ENCODE measurements around the gene RNF14. TPM values are rescaled to one million over a fixed set of nuclear protein-coding genes. Genes with fewer than 3 reads are reported as not detected.

Gene RNF14
- total and polyA plus RNA-seq, 2 of the 8 experiments (the other 6 are each of a cell fraction or from before 2014, with no cell fraction given), result 4.7 to 20.2 TPM

DNA sequence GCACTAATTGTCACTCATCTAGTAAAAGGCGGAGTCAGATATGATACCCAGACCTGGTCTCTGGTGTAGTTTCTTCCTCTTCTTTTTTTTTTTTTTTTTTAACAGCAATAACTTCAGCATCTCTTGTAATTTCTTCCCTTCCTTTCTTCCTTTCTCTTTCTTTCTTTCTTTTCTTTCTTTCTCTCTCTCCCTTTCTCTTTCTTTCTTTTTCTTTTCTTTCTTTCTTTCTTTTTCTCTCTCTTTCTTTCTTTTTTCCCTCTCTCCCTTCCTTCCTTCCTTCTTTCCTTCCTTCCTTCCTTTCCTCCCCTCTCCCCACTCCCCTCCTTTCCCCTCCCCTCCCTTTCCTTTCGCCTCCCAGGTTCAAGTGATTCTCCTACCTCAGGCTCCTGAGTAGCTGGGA lies 69.8 kb downstream of the RNF14 start:
- Histone ChIP-seq H4K20me1 (replicated peaks in 1 of 2; ENCODE audit: control insufficient read depth in 1 of 2, insufficient read depth in 2 of 2, low read length in 2 of 2) (no peaks in the 10 kb centered on the region), H2AK5ac (ENCODE audit: low read depth, low read length) (no peak overlapping the region), H2BK5ac (ENCODE audit: low read depth, low read length) (no peak overlapping the region), H3K4me3 (ENCODE audit: extremely low read depth in 1 of 4, insufficient read depth in 2 of 4, low read depth in 3 of 4, low read length in 4 of 4) (no peak overlapping the region), H2BK15ac (ENCODE audit: low read length) (no peak overlapping the region), H4K91ac (replicated peaks; ENCODE audit: insufficient read length, low read length) (no peak overlapping the region), H3K79me1 (ENCODE audit: low read depth, low read length) (no peaks in the 10 kb centered on the region), H4K8ac (ENCODE audit: extremely low read depth, insufficient read depth, low read length) (no peak overlapping the region), H3K9ac (replicated peaks in 1 of 4; ENCODE audit: extremely low read depth in 1 of 4, low read depth in 3 of 4, low read length in 3 of 4) (no peak overlapping the region), H3K9me3 (ENCODE audit: insufficient read depth in 2 of 2, low read depth in 1 of 2, low read length in 1 of 2) (no peaks in the 10 kb centered on the region), H4K5ac (ENCODE audit: insufficient read length, low read depth, low read length) (no peak overlapping the region), H3K14ac (ENCODE audit: insufficient read length) (no peak overlapping the region), H3K4me1 (replicated peaks in 1 of 4; ENCODE audit: control insufficient read depth in 3 of 4, insufficient read depth in 4 of 4, low read length in 3 of 4) (no peaks in the 10 kb centered on the region), H3K27me3 (replicated peaks in 1 of 4; ENCODE audit: control insufficient read depth in 3 of 4, extremely low read depth in 1 of 4, insufficient read depth in 3 of 4, low read length in 3 of 4) (no peaks in the 10 kb centered on the region), H3K4me2 (ENCODE audit: insufficient read depth in 1 of 2, low read depth in 2 of 2, low read length in 2 of 2) (no peak overlapping the region), H3K56ac (replicated peaks; ENCODE audit: insufficient read length, low read depth, low read length) (no peak overlapping the region), H3K4ac (replicated peaks; ENCODE audit: insufficient read length, low read depth, low read length) (no peak overlapping the region), H3K27ac (ENCODE audit: low read depth, low read length) (no peak overlapping the region), H3K23me2 (ENCODE audit: low read depth, low read length) (no peaks in the 10 kb centered on the region), H2BK12ac (ENCODE audit: low read depth, low read length) (no peak overlapping the region), H2BK20ac (ENCODE audit: low read length) (no peak overlapping the region), H2AFZ (ENCODE audit: low read length) (no peak overlapping the region), H3K18ac (ENCODE audit: extremely low read depth, low read length) (no peak overlapping the region), H3K36me3 (ENCODE audit: control insufficient read depth in 2 of 4, insufficient read depth in 4 of 4, low read length in 3 of 4) (no peaks in the 10 kb centered on the region), H3K23ac (ENCODE audit: insufficient read length) (no peak overlapping the region), H2BK120ac (replicated peaks; ENCODE audit: low read depth, low read length) (no peak overlapping the region), H3K79me2 (ENCODE audit: control insufficient read depth in 1 of 2, insufficient read depth in 2 of 2, low read length in 2 of 2) (no peaks in the 10 kb centered on the region)
- DNase-seq (ENCODE audit: low read depth in 1 of 2, low spot score in 2 of 2), result no peak
- ChIA-PET CTCF (ENCODE audit: partially characterized antibody) (no interaction called here), POLR2A (ENCODE audit: partially characterized antibody) (no interaction called here)
- 64% methylated on average over 2 of the region's 2 CpGs; no CpG with 5 or more reads in 1 of the 2 experiments for WGBS, 2 experiments (ENCODE audit: extremely low coverage in 1 of 2, insufficient coverage in 1 of 2, insufficient read length in 1 of 2, insufficient replicate concordance in 2 of 2, low coverage in 1 of 2, low lambda C conversion rate in 2 of 2, missing lambda C conversion rate in 1 of 2)
- no peak for FAIRE-seq
- TF ChIP-seq ASH2L (IDR thresholded peaks at IDR 0.05; ENCODE audit: low read length), result no peak

Measured in H1 (cell line).